ENCODE measurements around the gene WDFY3. TPM values are rescaled to one million over a fixed set of nuclear protein-coding genes. Genes with fewer than 3 reads are reported as not detected.

Gene WDFY3
- total RNA-seq, 5 donors from 2014 or later (not counting 1 experiment from before 2014, with no cell fraction given), result 0.47 to 1.3 (median 0.68) TPM

DNA sequence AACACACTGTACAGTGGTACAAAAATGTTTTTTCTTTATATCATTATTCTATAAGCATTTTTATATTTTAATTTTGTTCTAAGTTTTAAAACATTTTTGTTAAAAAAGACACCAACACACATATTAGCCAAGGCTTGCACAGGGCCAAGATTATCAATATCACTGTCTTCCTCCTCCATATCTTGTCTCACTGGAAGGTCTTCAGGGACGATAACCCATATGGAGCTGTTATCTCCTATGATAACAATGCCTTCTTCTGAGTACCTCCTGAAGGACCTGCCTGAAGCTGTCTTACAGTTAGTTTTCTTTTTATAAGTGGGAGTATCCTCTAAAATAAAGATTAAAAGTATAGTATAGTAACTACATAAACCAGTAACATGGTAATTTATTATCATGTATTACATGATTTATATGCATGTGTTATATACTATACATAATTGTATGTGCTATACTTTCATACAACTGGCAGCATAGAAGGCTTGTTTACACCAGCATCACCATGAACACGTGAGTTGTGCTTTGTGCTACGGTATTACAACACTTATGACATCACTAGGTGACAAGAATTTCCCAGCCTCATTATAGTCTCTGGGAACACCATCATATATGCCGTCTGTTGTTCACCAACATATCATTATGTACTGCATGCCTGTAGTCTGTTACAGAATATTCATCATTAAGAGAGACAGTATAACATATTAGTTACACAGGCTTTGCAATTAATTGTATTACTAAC lies 90.7 kb downstream of the WDFY3 start:
- Histone ChIP-seq H3K9me3 (no peaks in the 10 kb centered on the region), H3K27me3 (replicated peaks in 1 of 2; ENCODE audit: control insufficient read depth in 2 of 2, extremely low read depth in 1 of 2, insufficient read depth in 2 of 2, low read length in 1 of 2) (no peaks in the 10 kb centered on the region), H3K4me1 (ENCODE audit: control insufficient read depth in 1 of 2, extremely low read depth in 1 of 2, insufficient read depth in 2 of 2, low read length in 2 of 2) (no peaks in the 10 kb centered on the region), H3K27ac (ENCODE audit: low read length) (no peak overlapping the region), H3K4me3 (ENCODE audit: control insufficient read depth in 1 of 2, extremely low read depth in 1 of 2, low read length in 1 of 2) (no peak overlapping the region), H3K36me3 (ENCODE audit: control insufficient read depth in 2 of 2, extremely low read depth in 1 of 2, insufficient read depth in 1 of 2, low read length in 1 of 2) (no peaks in the 10 kb centered on the region)
- DNase-seq, result no peak
- Mint-ChIP-seq H3K27ac (no peak overlapping the region), H3K27me3 (no peaks in the 10 kb centered on the region), H3K36me3 (no peaks in the 10 kb centered on the region), H3K4me3 (no peak overlapping the region), H3K9me3 (peaks cover 0 to 4% (median 3%) of the 10 kb centered on the region in 3 donors), H3K4me1 (no peaks in the 10 kb centered on the region)
- ChIA-PET CTCF (no interaction called here), POLR2A (no interaction called here)
- WGBS (ENCODE audit: insufficient coverage), result no CpG with 5 or more reads among the region's 4 CpGs
- no peak for ATAC-seq (replicated peaks in 1 of 4)

DNA sequence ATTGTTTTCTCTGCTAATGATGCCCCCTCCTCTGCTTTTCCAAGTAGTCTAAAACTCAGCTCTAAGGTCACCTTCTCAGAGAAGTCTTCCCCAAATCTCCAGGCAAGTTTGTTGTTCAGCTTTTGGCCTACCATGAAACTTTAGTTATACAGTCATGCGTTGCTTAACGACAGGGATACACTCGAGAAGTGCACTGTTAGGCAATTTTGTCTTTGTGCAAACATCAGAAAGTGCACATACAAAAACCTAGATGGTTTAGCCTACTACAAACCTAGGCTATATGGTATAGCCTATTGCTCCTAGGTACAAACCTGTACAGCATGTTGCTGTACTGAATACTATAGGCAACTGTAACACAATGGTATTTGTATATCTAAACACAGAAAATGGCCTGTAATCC lies 91.9 kb downstream of the WDFY3 start:
- no peaks in the 10 kb centered on the region for H3K4me1 ChIP-seq (ENCODE audit: control insufficient read depth in 1 of 2, extremely low read depth in 1 of 2, insufficient read depth in 2 of 2, low read length in 2 of 2)
- WGBS (ENCODE audit: insufficient coverage), result 89% methylated on average over 3 of the region's 3 CpGs
- no peak overlapping the region for H3K4me3 ChIP-seq (ENCODE audit: control insufficient read depth in 1 of 2, extremely low read depth in 1 of 2, low read length in 1 of 2)
- POLR2A ChIA-PET, result interaction anchor here in 1 of 2 donors (0.7 kb wide), 1 partner anchor 24 kb away, joined by 3 read pairs; no protein-coding TSS in a partner anchor
- H3K27me3 ChIP-seq (replicated peaks in 1 of 2; ENCODE audit: control insufficient read depth in 2 of 2, extremely low read depth in 1 of 2, insufficient read depth in 2 of 2, low read length in 1 of 2), result no peaks in the 10 kb centered on the region
- no peaks in the 10 kb centered on the region for H3K9me3 ChIP-seq
- CTCF ChIA-PET, result no interaction called here
- H3K27ac Mint-ChIP-seq, result no peak overlapping the region
- H3K36me3 Mint-ChIP-seq, result no peaks in the 10 kb centered on the region
- no peaks in the 10 kb centered on the region for H3K36me3 ChIP-seq (ENCODE audit: control insufficient read depth in 2 of 2, extremely low read depth in 1 of 2, insufficient read depth in 1 of 2, low read length in 1 of 2)
- no peak for DNase-seq
- H3K27me3 Mint-ChIP-seq, result no peaks in the 10 kb centered on the region
- no peaks in the 10 kb centered on the region for H3K4me1 Mint-ChIP-seq
- peaks cover 0 to 4% (median 3%) of the 10 kb centered on the region in 3 donors for H3K9me3 Mint-ChIP-seq
- ATAC-seq (replicated peaks in 1 of 4), result no peak
- no peak overlapping the region for H3K27ac ChIP-seq (ENCODE audit: low read length)
- H3K4me3 Mint-ChIP-seq, result no peak overlapping the region

DNA sequence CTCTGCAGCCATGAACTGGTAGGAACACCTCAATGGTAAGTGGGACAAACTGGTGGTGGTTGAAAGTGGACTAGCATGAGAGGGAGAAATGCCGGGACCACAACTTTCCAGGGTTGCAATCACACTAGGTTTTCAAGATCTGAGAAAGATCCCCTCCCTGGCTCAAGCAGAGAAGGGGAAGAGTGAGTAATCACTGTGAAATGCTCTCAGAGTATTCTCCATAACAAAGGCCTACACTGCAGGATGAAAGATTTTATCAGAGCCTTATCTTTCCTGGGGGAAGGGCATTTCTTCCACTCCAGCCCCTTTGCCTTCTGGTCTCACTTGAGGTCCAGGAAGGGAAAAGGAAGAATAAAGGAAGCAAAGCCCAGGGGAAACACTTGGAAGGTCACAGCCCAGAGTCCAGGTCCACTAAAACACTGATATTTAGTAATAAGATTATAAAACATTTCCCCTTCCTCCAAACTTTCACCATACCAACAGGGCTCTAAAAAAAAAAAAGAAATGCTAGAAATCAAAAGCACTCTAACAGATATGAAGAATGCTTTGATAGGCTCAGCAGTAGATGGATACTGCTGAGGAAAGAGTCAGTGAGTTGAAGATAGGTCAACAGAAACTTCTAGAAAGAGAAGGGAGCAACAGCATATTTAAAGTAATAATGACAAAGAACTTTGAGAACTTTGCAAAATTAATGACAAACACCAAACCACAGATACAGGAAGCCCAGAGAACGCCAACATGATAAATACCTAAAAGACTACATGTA lies 95.9 kb downstream of the WDFY3 start:
- Histone ChIP-seq H3K27ac (ENCODE audit: low read length) (no peak overlapping the region), H3K36me3 (ENCODE audit: control insufficient read depth in 2 of 2, extremely low read depth in 1 of 2, insufficient read depth in 1 of 2, low read length in 1 of 2) (no peaks in the 10 kb centered on the region), H3K27me3 (replicated peaks in 1 of 2; ENCODE audit: control insufficient read depth in 2 of 2, extremely low read depth in 1 of 2, insufficient read depth in 2 of 2, low read length in 1 of 2) (no peaks in the 10 kb centered on the region), H3K4me1 (ENCODE audit: control insufficient read depth in 1 of 2, extremely low read depth in 1 of 2, insufficient read depth in 2 of 2, low read length in 2 of 2) (no peaks in the 10 kb centered on the region), H3K4me3 (ENCODE audit: control insufficient read depth in 1 of 2, extremely low read depth in 1 of 2, low read length in 1 of 2) (no peak overlapping the region), H3K9me3 (no peaks in the 10 kb centered on the region)
- Mint-ChIP-seq H3K36me3 (no peaks in the 10 kb centered on the region), H3K4me1 (no peaks in the 10 kb centered on the region), H3K9me3 (peaks cover 0 to 4% (median 3%) of the 10 kb centered on the region in 3 donors), H3K4me3 (no peak overlapping the region), H3K27me3 (no peaks in the 10 kb centered on the region), H3K27ac (no peak overlapping the region)
- no CpG with 5 or more reads among the region's 2 CpGs for WGBS (ENCODE audit: insufficient coverage)
- no peak for DNase-seq
- ChIA-PET CTCF (no interaction called here), POLR2A (no interaction called here)
- no peak for ATAC-seq (replicated peaks in 1 of 4)

DNA sequence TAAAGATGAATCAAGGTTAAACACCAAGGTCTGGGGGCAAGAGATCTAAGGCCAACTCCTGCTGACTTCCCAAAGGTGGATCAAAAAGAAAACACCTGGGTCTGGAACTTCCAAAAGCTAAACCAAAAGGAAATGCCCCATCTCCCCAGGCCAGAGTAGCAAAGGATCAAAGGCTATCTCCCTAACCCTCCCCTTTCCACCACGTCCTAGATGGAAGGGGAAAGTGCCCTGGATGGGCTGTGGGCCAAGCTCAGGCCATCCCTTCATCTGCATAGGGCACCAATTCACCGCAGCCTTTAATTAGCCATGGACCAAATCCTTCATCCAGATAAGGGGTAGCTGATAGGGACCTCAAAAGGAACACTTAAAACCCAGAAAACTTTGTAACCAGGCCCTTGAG lies 100.2 kb downstream of the WDFY3 start:
- POLR2A ChIA-PET, result no interaction called here
- H3K4me3 Mint-ChIP-seq, result no peak overlapping the region
- CTCF ChIA-PET, result no interaction called here
- Histone ChIP-seq H3K27ac (ENCODE audit: low read length) (no peak overlapping the region), H3K9me3 (no peaks in the 10 kb centered on the region), H3K4me3 (ENCODE audit: control insufficient read depth in 1 of 2, extremely low read depth in 1 of 2, low read length in 1 of 2) (no peak overlapping the region), H3K27me3 (replicated peaks in 1 of 2; ENCODE audit: control insufficient read depth in 2 of 2, extremely low read depth in 1 of 2, insufficient read depth in 2 of 2, low read length in 1 of 2) (no peaks in the 10 kb centered on the region), H3K36me3 (ENCODE audit: control insufficient read depth in 2 of 2, extremely low read depth in 1 of 2, insufficient read depth in 1 of 2, low read length in 1 of 2) (no peaks in the 10 kb centered on the region), H3K4me1 (ENCODE audit: control insufficient read depth in 1 of 2, extremely low read depth in 1 of 2, insufficient read depth in 2 of 2, low read length in 2 of 2) (no peaks in the 10 kb centered on the region)
- H3K27ac Mint-ChIP-seq, result no peak overlapping the region
- H3K36me3 Mint-ChIP-seq, result no peaks in the 10 kb centered on the region
- ATAC-seq (replicated peaks in 1 of 4) (no peak), DNase-seq (no peak)
- WGBS (ENCODE audit: insufficient coverage), result 100% methylated on average over 1 of the region's 2 CpGs
- H3K4me1 Mint-ChIP-seq, result no peaks in the 10 kb centered on the region
- H3K27me3 Mint-ChIP-seq, result no peaks in the 10 kb centered on the region
- peaks cover 0 to 3% (median 0%) of the 10 kb centered on the region in 3 donors for H3K9me3 Mint-ChIP-seq

DNA sequence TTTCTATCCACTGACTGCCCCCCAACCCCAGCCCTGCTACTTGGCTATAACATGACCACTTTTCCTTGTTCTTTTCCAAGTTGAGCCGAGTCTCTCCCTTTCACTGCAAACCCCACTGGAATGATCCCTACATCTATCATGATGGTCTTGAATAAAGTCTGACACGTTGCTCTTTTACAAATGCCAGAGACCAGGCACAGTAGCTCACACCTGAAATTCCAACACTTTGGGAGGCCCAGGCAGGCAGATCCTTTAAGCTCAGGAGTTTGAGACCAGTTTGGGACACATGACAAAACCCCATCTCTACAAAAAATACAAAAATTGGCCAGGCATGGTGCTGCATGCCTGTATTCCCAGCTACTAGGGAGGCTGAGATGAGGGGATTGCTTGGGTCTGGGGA lies 100.9 kb downstream of the WDFY3 start:
- Mint-ChIP-seq H3K4me3 (no peak overlapping the region), H3K9me3 (no peaks in the 10 kb centered on the region), H3K27me3 (no peaks in the 10 kb centered on the region), H3K27ac (no peak overlapping the region), H3K36me3 (no peaks in the 10 kb centered on the region), H3K4me1 (no peaks in the 10 kb centered on the region)
- no peaks in the 10 kb centered on the region for H3K4me1 ChIP-seq (ENCODE audit: control insufficient read depth in 1 of 2, extremely low read depth in 1 of 2, insufficient read depth in 2 of 2, low read length in 2 of 2)
- CTCF ChIA-PET, result no interaction called here
- ATAC-seq (replicated peaks in 1 of 4), result no peak
- DNase-seq, result no peak
- POLR2A ChIA-PET, result no interaction called here
- no peaks in the 10 kb centered on the region for H3K27me3 ChIP-seq (replicated peaks in 1 of 2; ENCODE audit: control insufficient read depth in 2 of 2, extremely low read depth in 1 of 2, insufficient read depth in 2 of 2, low read length in 1 of 2)
- H3K27ac ChIP-seq (ENCODE audit: low read length), result no peak overlapping the region
- 62% methylated on average over 2 of the region's 2 CpGs for WGBS (ENCODE audit: insufficient coverage)
- no peak overlapping the region for H3K4me3 ChIP-seq (ENCODE audit: control insufficient read depth in 1 of 2, extremely low read depth in 1 of 2, low read length in 1 of 2)
- H3K9me3 ChIP-seq, result no peaks in the 10 kb centered on the region
- no peaks in the 10 kb centered on the region for H3K36me3 ChIP-seq (ENCODE audit: control insufficient read depth in 2 of 2, extremely low read depth in 1 of 2, insufficient read depth in 1 of 2, low read length in 1 of 2)

DNA sequence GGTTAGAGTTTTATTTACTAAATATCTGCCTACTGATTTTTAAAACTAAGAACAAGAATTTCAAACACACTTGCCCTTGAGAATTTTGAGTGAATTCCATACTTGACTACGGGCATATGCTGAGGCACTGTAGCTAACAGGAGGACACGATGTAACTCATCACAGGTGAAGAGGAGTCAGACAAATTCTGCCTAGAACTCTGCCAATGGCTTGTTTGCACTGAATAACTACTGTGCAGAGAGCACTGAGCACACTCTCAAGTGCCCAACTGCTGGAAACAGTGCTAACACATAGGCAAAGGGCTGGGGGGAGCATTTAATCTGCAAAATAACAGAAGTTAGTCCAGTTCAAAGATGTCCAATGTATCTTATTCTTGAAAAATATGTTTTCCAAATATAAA lies 104.4 kb downstream of the WDFY3 start:
- H3K4me1 ChIP-seq (ENCODE audit: control insufficient read depth in 1 of 2, extremely low read depth in 1 of 2, insufficient read depth in 2 of 2, low read length in 2 of 2), result no peaks in the 10 kb centered on the region
- Mint-ChIP-seq H3K9me3 (no peaks in the 10 kb centered on the region), H3K4me3 (no peak overlapping the region), H3K36me3 (no peaks in the 10 kb centered on the region), H3K27me3 (no peaks in the 10 kb centered on the region), H3K27ac (no peak overlapping the region), H3K4me1 (no peaks in the 10 kb centered on the region)
- WGBS (ENCODE audit: insufficient coverage), result 61% methylated on average over 2 of the region's 2 CpGs
- no peak overlapping the region for H3K27ac ChIP-seq (ENCODE audit: low read length)
- CTCF ChIA-PET, result no interaction called here
- H3K9me3 ChIP-seq, result no peaks in the 10 kb centered on the region
- no peaks in the 10 kb centered on the region for H3K27me3 ChIP-seq (replicated peaks in 1 of 2; ENCODE audit: control insufficient read depth in 2 of 2, extremely low read depth in 1 of 2, insufficient read depth in 2 of 2, low read length in 1 of 2)
- no peaks in the 10 kb centered on the region for H3K36me3 ChIP-seq (ENCODE audit: control insufficient read depth in 2 of 2, extremely low read depth in 1 of 2, insufficient read depth in 1 of 2, low read length in 1 of 2)
- ATAC-seq (replicated peaks in 1 of 4) (no peak), DNase-seq (no peak)
- POLR2A ChIA-PET, result no interaction called here
- H3K4me3 ChIP-seq (ENCODE audit: control insufficient read depth in 1 of 2, extremely low read depth in 1 of 2, low read length in 1 of 2), result no peak overlapping the region

Data from T-cell (primary cell).